OCI-LY1 (cell line): Measurements from ENCODE around the gene NOX1.

ENCODE experiments used
- H2AFZ ChIP-seq: fragments of 200-600 bp; sonication (generic), shearing (Covaris generic); 2 replicates; pipeline ENCODE4 v1.6.0; 2014; ENCODE audit warnings: antibody characterized with exemption, mild to moderate bottlenecking, low read length
- H3F3A ChIP-seq: fragments of 200-600 bp; sonication (generic), shearing (Covaris generic); 2 replicates; pipeline ENCODE4 v1.6.0; 2014; ENCODE audit warnings: mild to moderate bottlenecking, antibody characterized with exemption, low read length, moderate library complexity; ENCODE audit not compliant: insufficient read depth
- H3K27ac ChIP-seq: fragments of 200-600 bp; sonication (generic); 2 replicates; pipeline ENCODE4 v1.5.1; 2014; ENCODE audit warnings: low read length, mixed run types, mild to moderate bottlenecking, low read depth; ENCODE audit not compliant: poor library complexity, severe bottlenecking
- H3K27me3 ChIP-seq: fragments of 200-600 bp; sonication (generic); 2 replicates; pipeline ENCODE4 v1.6.0; 2014; ENCODE audit warnings: antibody characterized with exemption, mild to moderate bottlenecking, low read length, moderate library complexity; ENCODE audit not compliant: insufficient read depth
- H3K36me3 ChIP-seq: fragments of 200-600 bp; sonication (generic); 2 replicates; pipeline ENCODE4 v1.6.1; 2014; ENCODE audit warnings: mild to moderate bottlenecking, antibody characterized with exemption, low read length, moderate library complexity, mixed read lengths; ENCODE audit not compliant: insufficient read depth
- H3K4me1 ChIP-seq: fragments of 200-600 bp; sonication (generic); 2 replicates; pipeline ENCODE4 v1.5.1; 2014; ENCODE audit warnings: mild to moderate bottlenecking, low read length, moderate library complexity; ENCODE audit not compliant: insufficient read depth, severe bottlenecking
- H3K4me2 ChIP-seq: fragments of 200-600 bp; sonication (generic), shearing (Covaris generic); 2 replicates; pipeline ENCODE4 v1.6.1; 2014; ENCODE audit warnings: low read length
- H3K4me3 ChIP-seq: fragments of 200-600 bp; sonication (generic); 2 replicates; pipeline ENCODE4 v1.5.1; 2014; ENCODE audit warnings: low read length, low read depth, mild to moderate bottlenecking, mixed read lengths; ENCODE audit not compliant: poor library complexity, severe bottlenecking
- H3K79me2 ChIP-seq: fragments of 200-600 bp; shearing (Covaris generic); 2 replicates; pipeline ENCODE4 v1.6.1; 2016; ENCODE audit warnings: mixed run types, low read length, mixed read lengths; ENCODE audit not compliant: insufficient read depth
- H3K9ac ChIP-seq: fragments of 200-600 bp; sonication (generic), shearing (Covaris generic); 2 replicates; pipeline ENCODE4 v1.6.1; 2014; ENCODE audit warnings: mild to moderate bottlenecking, low read length, mixed read lengths
- H3K9me2 ChIP-seq: fragments of 200-600 bp; sonication (generic), shearing (Covaris generic); 2 replicates; pipeline ENCODE4 v1.6.1; 2014; ENCODE audit warnings: low read depth, mild to moderate bottlenecking, low read length, mixed read lengths
- H3K9me3 ChIP-seq: fragments of 200-600 bp; shearing (Covaris generic); 2 replicates; pipeline ENCODE4 v1.6.1; 2014; ENCODE audit warnings: low read length, mixed read lengths
- H4K20me1 ChIP-seq: fragments of 200-600 bp; sonication (generic), shearing (Covaris generic); 2 replicates; pipeline ENCODE4 v1.6.0; 2016; ENCODE audit warnings: mild to moderate bottlenecking, low read length; ENCODE audit not compliant: insufficient read depth
- CTCF ChIP-seq: fragments of 200-600 bp; sonication (generic), shearing (Covaris generic); IDR thresholded peaks from 2 replicates; pipeline ENCODE4 v1.5.1; 2017; ENCODE audit warnings: mild to moderate bottlenecking, antibody characterized with exemption, low read length, moderate library complexity, mixed read lengths
- EZH2 ChIP-seq: fragments of 200-600 bp; sonication (generic), shearing (Covaris generic); IDR thresholded peaks from 2 replicates; pipeline ENCODE4 v1.8.0; 2017; ENCODE audit warnings: borderline replicate concordance, mixed run types, mild to moderate bottlenecking, antibody characterized with exemption, low read length, moderate library complexity, mixed read lengths

Gene NOX1

GRCh38 chrX:100911731-100912130 is 37.6 kb upstream of the NOX1 start:
- no peak overlapping the region for H2AFZ ChIP-seq
- H3K4me3 ChIP-seq, result no peak overlapping the region
- H3K9me3 ChIP-seq, result no peaks in the 10 kb centered on the region
- H3K4me1 ChIP-seq, result no peaks in the 10 kb centered on the region
- no peaks in the 10 kb centered on the region for H3K79me2 ChIP-seq
- no peaks in the 10 kb centered on the region for H3K27me3 ChIP-seq
- H3K36me3 ChIP-seq, result no peaks in the 10 kb centered on the region
- no peak for TF ChIP-seq EZH2
- TF ChIP-seq CTCF, result no peak
- H3F3A ChIP-seq, result no peaks in the 10 kb centered on the region
- H3K4me2 ChIP-seq, result no peak overlapping the region
- H3K9me2 ChIP-seq, result no peaks in the 10 kb centered on the region
- no peak overlapping the region for H3K27ac ChIP-seq
- H4K20me1 ChIP-seq, result no peaks in the 10 kb centered on the region
- H3K9ac ChIP-seq, result no peak overlapping the region

GRCh38 chrX:100905620-100906019 is 31.5 kb upstream of the NOX1 start:
- Histone ChIP-seq H3K27ac (no peak overlapping the region), H3K4me3 (no peak overlapping the region), H2AFZ (no peak overlapping the region), H3K9ac (no peak overlapping the region), H3K27me3 (no peaks in the 10 kb centered on the region), H3K79me2 (no peaks in the 10 kb centered on the region), H3K4me1 (no peaks in the 10 kb centered on the region), H3K36me3 (no peaks in the 10 kb centered on the region), H3K9me2 (no peaks in the 10 kb centered on the region), H3K4me2 (no peak overlapping the region), H4K20me1 (no peaks in the 10 kb centered on the region), H3K9me3 (no peaks in the 10 kb centered on the region), H3F3A (no peaks in the 10 kb centered on the region)
- TF ChIP-seq EZH2, result no peak
- TF ChIP-seq CTCF, result no peak

GRCh38 chrX:100904433-100904832 is 30.3 kb upstream of the NOX1 start:
- Histone ChIP-seq H3K27ac (no peak overlapping the region), H3K4me1 (no peaks in the 10 kb centered on the region), H3K9ac (no peak overlapping the region), H2AFZ (no peak overlapping the region), H3K9me3 (no peaks in the 10 kb centered on the region), H3K79me2 (no peaks in the 10 kb centered on the region), H3K9me2 (no peaks in the 10 kb centered on the region), H3K4me3 (no peak overlapping the region), H3K36me3 (no peaks in the 10 kb centered on the region), H3K4me2 (no peak overlapping the region), H4K20me1 (no peaks in the 10 kb centered on the region), H3F3A (no peaks in the 10 kb centered on the region), H3K27me3 (no peaks in the 10 kb centered on the region)
- no peak for TF ChIP-seq EZH2
- no peak for TF ChIP-seq CTCF
